ENCODE data around the gene GPD1L. TPM values are rescaled to one million over a fixed set of nuclear protein-coding genes. Genes with fewer than 3 reads are reported as not detected.
A peak's percentile ranks its signal among the peaks of the same experiment; 100 is the strongest.

The GPD1L gene
- total RNA-seq, 1 donor from 2014 or later, result 21.3 TPM

- no peak for FAIRE-seq
- Histone ChIP-seq H3K36me3 (ENCODE audit: control insufficient read depth, insufficient read depth, low read length) (no peaks in the 10 kb centered on the region), H3K4me3 (ENCODE audit: low read depth, low read length) (no peak overlapping the region), H3K27me3 (ENCODE audit: control insufficient read depth, insufficient read depth, low read length) (peaks cover 2% of the 10 kb centered on the region)
- DNase-seq (ENCODE audit: low read depth), result no peak
- TF ChIP-seq, protein P1, sequence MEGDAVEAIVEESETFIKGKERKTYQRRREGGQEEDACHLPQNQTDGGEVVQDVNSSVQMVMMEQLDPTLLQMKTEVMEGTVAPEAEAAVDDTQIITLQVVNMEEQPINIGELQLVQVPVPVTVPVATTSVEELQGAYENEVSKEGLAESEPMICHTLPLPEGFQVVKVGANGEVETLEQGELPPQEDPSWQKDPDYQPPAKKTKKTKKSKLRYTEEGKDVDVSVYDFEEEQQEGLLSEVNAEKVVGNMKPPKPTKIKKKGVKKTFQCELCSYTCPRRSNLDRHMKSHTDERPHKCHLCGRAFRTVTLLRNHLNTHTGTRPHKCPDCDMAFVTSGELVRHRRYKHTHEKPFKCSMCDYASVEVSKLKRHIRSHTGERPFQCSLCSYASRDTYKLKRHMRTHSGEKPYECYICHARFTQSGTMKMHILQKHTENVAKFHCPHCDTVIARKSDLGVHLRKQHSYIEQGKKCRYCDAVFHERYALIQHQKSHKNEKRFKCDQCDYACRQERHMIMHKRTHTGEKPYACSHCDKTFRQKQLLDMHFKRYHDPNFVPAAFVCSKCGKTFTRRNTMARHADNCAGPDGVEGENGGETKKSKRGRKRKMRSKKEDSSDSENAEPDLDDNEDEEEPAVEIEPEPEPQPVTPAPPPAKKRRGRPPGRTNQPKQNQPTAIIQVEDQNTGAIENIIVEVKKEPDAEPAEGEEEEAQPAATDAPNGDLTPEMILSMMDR (IDR thresholded peaks at IDR 0.05; ENCODE audit: insufficient read depth, low read length, severe bottlenecking), result no peak
Measured at GRCh38 chr3:32098528-32098927, 7.9 kb upstream of the GPD1L start.

GRCh38 chr3:32100465-32100864, 6.0 kb upstream of the GPD1L start:
- H3K36me3 ChIP-seq (ENCODE audit: control insufficient read depth, insufficient read depth, low read length), result no peaks in the 10 kb centered on the region
- DNase-seq (ENCODE audit: low read depth), result no peak
- H3K27me3 ChIP-seq (ENCODE audit: control insufficient read depth, insufficient read depth, low read length), result peaks cover 2% of the 10 kb centered on the region
- TF ChIP-seq, protein P1 (IDR thresholded peaks at IDR 0.05; ENCODE audit: insufficient read depth, low read length, severe bottlenecking), result no peak
- no peak overlapping the region for H3K4me3 ChIP-seq (ENCODE audit: low read depth, low read length)
- FAIRE-seq, result no peak

DNA sequence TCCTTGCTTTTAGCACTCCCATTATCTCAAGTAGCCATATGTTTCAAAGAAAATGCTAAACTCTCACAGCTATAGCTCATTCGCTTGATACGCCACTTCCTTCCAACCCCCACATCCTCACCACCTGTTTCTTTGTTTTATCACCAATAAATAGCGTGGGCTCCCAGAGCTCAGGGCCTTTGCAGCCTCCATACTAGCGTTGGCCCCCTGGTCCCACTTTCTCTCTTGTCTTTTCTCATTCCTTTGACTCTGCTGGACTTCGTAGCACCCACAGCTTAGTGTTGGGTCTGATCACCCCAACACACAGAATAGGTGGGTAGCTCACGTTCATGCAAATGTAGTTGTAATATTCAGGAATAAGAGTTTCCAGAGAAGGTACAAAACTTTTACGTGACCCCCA, 4.1 kb upstream of the GPD1L start:
- FAIRE-seq (no peak), DNase-seq (ENCODE audit: low read depth) (no peak)
- Histone ChIP-seq H3K36me3 (ENCODE audit: control insufficient read depth, insufficient read depth, low read length) (no peaks in the 10 kb centered on the region), H3K4me3 (ENCODE audit: low read depth, low read length) (no peak overlapping the region), H3K27me3 (ENCODE audit: control insufficient read depth, insufficient read depth, low read length) (peaks cover 2% of the 10 kb centered on the region)
- TF ChIP-seq, protein P1 (IDR thresholded peaks at IDR 0.05; ENCODE audit: insufficient read depth, low read length, severe bottlenecking), result no peak

- FAIRE-seq, result no peak
- Histone ChIP-seq H3K4me3 (ENCODE audit: low read depth, low read length) (no peak overlapping the region), H3K36me3 (ENCODE audit: control insufficient read depth, insufficient read depth, low read length) (no peaks in the 10 kb centered on the region), H3K27me3 (ENCODE audit: control insufficient read depth, insufficient read depth, low read length) (no peaks in the 10 kb centered on the region)
- TF ChIP-seq, protein P1 (IDR thresholded peaks at IDR 0.05; ENCODE audit: insufficient read depth, low read length, severe bottlenecking), result no peak
- no peak for DNase-seq (ENCODE audit: low read depth)
Measured at GRCh38 chr3:32104492-32104891, 1.9 kb upstream of the GPD1L start.

GRCh38 chr3:32105291-32106131, 909 bp upstream of the GPD1L start:
- FAIRE-seq (no peak), DNase-seq (ENCODE audit: low read depth) (peak; percentile 87)
- no peak overlapping the region for H3K4me3 ChIP-seq (ENCODE audit: low read depth, low read length)
- TF ChIP-seq, protein P1 (IDR thresholded peaks at IDR 0.05; ENCODE audit: insufficient read depth, low read length, severe bottlenecking), result no peak
- H3K27me3 ChIP-seq (ENCODE audit: control insufficient read depth, insufficient read depth, low read length), result no peaks in the 10 kb centered on the region
- no peaks in the 10 kb centered on the region for H3K36me3 ChIP-seq (ENCODE audit: control insufficient read depth, insufficient read depth, low read length)
